ENCODE measurements around the gene MRGPRD. TPM values are rescaled to one million over a fixed set of nuclear protein-coding genes. Genes with fewer than 3 reads are reported as not detected.

Gene MRGPRD
- polyA plus RNA-seq, 1 donor from 2014 or later: not detected

- H3K36me3 Mint-ChIP-seq: no peaks in the 10 kb centered on the region
- no peaks in the 10 kb centered on the region for H3K4me1 Mint-ChIP-seq
- no peak overlapping the region for H3K4me3 Mint-ChIP-seq
- H3K9me3 Mint-ChIP-seq: no peaks in the 10 kb centered on the region
- H3K27me3 Mint-ChIP-seq: peaks cover 27% of the 10 kb centered on the region
- H3K27ac Mint-ChIP-seq: no peak overlapping the region
These were observed 30.3 kb upstream of the MRGPRD start for GRCh38 chr11:69010964-69011623.

GRCh38 chr11:69010361-69010891 is 29.6 kb upstream of the MRGPRD start:
- H3K27me3 Mint-ChIP-seq: peaks cover 28% of the 10 kb centered on the region
- no peaks in the 10 kb centered on the region for H3K36me3 Mint-ChIP-seq
- H3K27ac Mint-ChIP-seq: no peak overlapping the region
- H3K4me1 Mint-ChIP-seq: no peaks in the 10 kb centered on the region
- H3K9me3 Mint-ChIP-seq: no peaks in the 10 kb centered on the region
- no peak overlapping the region for H3K4me3 Mint-ChIP-seq

GRCh38 chr11:69009441-69010211 is 28.8 kb upstream of the MRGPRD start:
- Mint-ChIP-seq H3K27ac (no peak overlapping the region), H3K9me3 (no peaks in the 10 kb centered on the region), H3K4me1 (no peaks in the 10 kb centered on the region), H3K36me3 (no peaks in the 10 kb centered on the region), H3K4me3 (no peak overlapping the region), H3K27me3 (peaks cover 27% of the 10 kb centered on the region)

- Mint-ChIP-seq H3K27me3 (peaks cover 25% of the 10 kb centered on the region), H3K36me3 (no peaks in the 10 kb centered on the region), H3K9me3 (no peaks in the 10 kb centered on the region), H3K4me1 (no peaks in the 10 kb centered on the region), H3K4me3 (no peak overlapping the region), H3K27ac (no peak overlapping the region)
These were observed 28.1 kb upstream of the MRGPRD start for GRCh38 chr11:69008737-69009440.

- H3K4me3 Mint-ChIP-seq: no peak overlapping the region
- peaks cover 29% of the 10 kb centered on the region for H3K27me3 Mint-ChIP-seq
- no peaks in the 10 kb centered on the region for H3K36me3 Mint-ChIP-seq
- no peaks in the 10 kb centered on the region for H3K4me1 Mint-ChIP-seq
- H3K27ac Mint-ChIP-seq: peak overlapping the region in 1 of 3 donors; percentile 19
- H3K9me3 Mint-ChIP-seq: no peaks in the 10 kb centered on the region
These were observed 27.2 kb upstream of the MRGPRD start for GRCh38 chr11:69007975-69008381.

- Mint-ChIP-seq H3K4me1 (no peaks in the 10 kb centered on the region), H3K4me3 (no peak overlapping the region), H3K9me3 (no peaks in the 10 kb centered on the region), H3K27me3 (peaks cover 22% of the 10 kb centered on the region), H3K27ac (no peak overlapping the region), H3K36me3 (no peaks in the 10 kb centered on the region)
These were observed 26.0 kb upstream of the MRGPRD start for GRCh38 chr11:69006816-69007215.

GRCh38 chr11:69005631-69006368 is 25.0 kb upstream of the MRGPRD start:
- H3K27me3 Mint-ChIP-seq: peaks cover 18% of the 10 kb centered on the region
- H3K36me3 Mint-ChIP-seq: no peaks in the 10 kb centered on the region
- H3K9me3 Mint-ChIP-seq: no peaks in the 10 kb centered on the region
- no peak overlapping the region for H3K4me3 Mint-ChIP-seq
- H3K4me1 Mint-ChIP-seq: no peaks in the 10 kb centered on the region
- no peak overlapping the region for H3K27ac Mint-ChIP-seq

- no peak overlapping the region for H3K27ac Mint-ChIP-seq
- H3K9me3 Mint-ChIP-seq: no peaks in the 10 kb centered on the region
- H3K4me3 Mint-ChIP-seq: no peak overlapping the region
- peaks cover 18% of the 10 kb centered on the region for H3K27me3 Mint-ChIP-seq
- no peaks in the 10 kb centered on the region for H3K36me3 Mint-ChIP-seq
- no peaks in the 10 kb centered on the region for H3K4me1 Mint-ChIP-seq
These were observed 24.4 kb upstream of the MRGPRD start for GRCh38 chr11:69005183-69005630.

GRCh38 chr11:69004411-69005182 is 23.8 kb upstream of the MRGPRD start:
- no peaks in the 10 kb centered on the region for H3K4me1 Mint-ChIP-seq
- H3K9me3 Mint-ChIP-seq: no peaks in the 10 kb centered on the region
- H3K4me3 Mint-ChIP-seq: no peak overlapping the region
- H3K27me3 Mint-ChIP-seq: peaks cover 18% of the 10 kb centered on the region
- no peaks in the 10 kb centered on the region for H3K36me3 Mint-ChIP-seq
- no peak overlapping the region for H3K27ac Mint-ChIP-seq

- H3K27me3 Mint-ChIP-seq: peaks cover 13% of the 10 kb centered on the region
- no peak overlapping the region for H3K27ac Mint-ChIP-seq
- no peaks in the 10 kb centered on the region for H3K9me3 Mint-ChIP-seq
- H3K4me3 Mint-ChIP-seq: no peak overlapping the region
- no peaks in the 10 kb centered on the region for H3K36me3 Mint-ChIP-seq
- H3K4me1 Mint-ChIP-seq: no peaks in the 10 kb centered on the region
These were observed 23.1 kb upstream of the MRGPRD start for GRCh38 chr11:69003866-69004367.

GRCh38 chr11:69003301-69003865 is 22.6 kb upstream of the MRGPRD start:
- no peak overlapping the region for H3K4me3 Mint-ChIP-seq
- no peak overlapping the region for H3K27ac Mint-ChIP-seq
- peaks cover 13% of the 10 kb centered on the region for H3K27me3 Mint-ChIP-seq
- H3K9me3 Mint-ChIP-seq: no peaks in the 10 kb centered on the region
- no peaks in the 10 kb centered on the region for H3K36me3 Mint-ChIP-seq
- no peaks in the 10 kb centered on the region for H3K4me1 Mint-ChIP-seq

- no peaks in the 10 kb centered on the region for H3K4me1 Mint-ChIP-seq
- H3K9me3 Mint-ChIP-seq: no peaks in the 10 kb centered on the region
- H3K4me3 Mint-ChIP-seq: no peak overlapping the region
- H3K36me3 Mint-ChIP-seq: no peaks in the 10 kb centered on the region
- peaks cover 10% of the 10 kb centered on the region for H3K27me3 Mint-ChIP-seq
- H3K27ac Mint-ChIP-seq: no peak overlapping the region
These were observed 21.9 kb upstream of the MRGPRD start for GRCh38 chr11:69002570-69003231.

GRCh38 chr11:69002110-69002569 is 21.4 kb upstream of the MRGPRD start:
- H3K36me3 Mint-ChIP-seq: no peaks in the 10 kb centered on the region
- H3K27me3 Mint-ChIP-seq: peaks cover 10% of the 10 kb centered on the region
- no peaks in the 10 kb centered on the region for H3K4me1 Mint-ChIP-seq
- no peak overlapping the region for H3K27ac Mint-ChIP-seq
- no peak overlapping the region for H3K4me3 Mint-ChIP-seq
- H3K9me3 Mint-ChIP-seq: no peaks in the 10 kb centered on the region

Measured in IgD-negative memory B cell (primary cell).